GM21786 (cell line): ENCODE data around the gene TRIM4.

Experiments used
- ATAC-seq: cut with Tn5 transposase; IDR thresholded peaks from one replicate; pipeline ENCODE4 v1.9.1; 2021; ENCODE audit not compliant: unreplicated experiment

Gene TRIM4

GRCh38 chr7:99844328-99844727 is 75.0 kb downstream of the TRIM4 start:
- ATAC-seq, result no peak

GRCh38 chr7:99843808-99844207 is 75.5 kb downstream of the TRIM4 start:
- no peak for ATAC-seq

GRCh38 chr7:99842926-99843325 is 76.4 kb downstream of the TRIM4 start:
- no peak for ATAC-seq
